NCI-H2029 (cell line): ENCODE measurements around the gene PPP2R5E.

Experiments
- DNase-seq: peaks from one replicate; lab custom pipeline; 2025; lab: John Stamatoyannopoulos, UW

Gene PPP2R5E

GRCh38 chr14:63470962-63471793 is 72.0 kb downstream of the PPP2R5E start:
- DNase-seq = no peak

DNA sequence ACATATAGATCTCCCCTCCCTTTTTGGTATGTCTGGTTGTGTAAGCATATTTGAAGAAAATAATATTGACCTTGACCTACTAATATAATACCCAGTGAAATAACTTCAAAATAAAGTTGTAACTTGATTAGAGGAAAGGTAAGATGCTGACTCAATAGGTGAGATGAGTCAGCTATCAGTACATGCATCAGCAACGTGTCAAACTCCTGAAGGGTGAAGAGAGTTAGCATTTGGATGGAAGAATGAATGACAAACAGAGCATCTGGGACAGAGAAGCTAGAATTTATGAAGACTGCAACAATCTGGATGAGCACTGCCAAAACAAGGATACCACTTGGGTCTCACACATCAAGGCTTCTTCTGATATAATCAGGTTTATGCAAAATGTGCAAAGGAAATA is 74.9 kb downstream of the PPP2R5E start:
- DNase-seq = no peak

DNA sequence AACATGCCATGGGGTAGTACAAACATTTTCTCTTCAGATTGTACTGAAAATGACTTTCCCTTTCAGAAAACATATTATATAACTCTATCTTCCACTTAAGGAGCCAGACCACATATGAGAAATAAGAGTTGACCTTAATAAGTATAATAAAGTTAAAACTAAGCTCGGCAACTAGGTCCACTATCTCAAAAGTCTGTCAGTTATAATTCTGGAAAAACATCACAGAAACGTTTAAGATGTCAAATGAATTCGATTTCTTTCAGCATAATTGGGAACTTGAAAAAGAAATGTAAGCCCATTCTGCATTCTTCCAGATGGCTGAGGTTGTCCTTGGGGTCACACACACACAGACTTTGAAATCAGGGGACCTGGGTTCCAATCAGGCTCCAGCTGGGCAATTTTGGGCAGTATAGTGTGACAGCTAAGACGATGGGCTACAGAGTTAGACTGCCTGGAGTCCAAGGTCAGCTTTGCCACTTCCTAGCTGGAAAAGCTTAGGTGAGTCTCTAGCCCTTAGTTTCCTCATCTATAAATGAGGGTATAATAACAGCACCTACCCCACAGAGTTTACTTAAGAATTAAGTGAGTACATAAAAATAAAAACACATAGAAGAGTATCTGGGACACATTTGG is 75.6 kb downstream of the PPP2R5E start:
- no peak for DNase-seq

DNA sequence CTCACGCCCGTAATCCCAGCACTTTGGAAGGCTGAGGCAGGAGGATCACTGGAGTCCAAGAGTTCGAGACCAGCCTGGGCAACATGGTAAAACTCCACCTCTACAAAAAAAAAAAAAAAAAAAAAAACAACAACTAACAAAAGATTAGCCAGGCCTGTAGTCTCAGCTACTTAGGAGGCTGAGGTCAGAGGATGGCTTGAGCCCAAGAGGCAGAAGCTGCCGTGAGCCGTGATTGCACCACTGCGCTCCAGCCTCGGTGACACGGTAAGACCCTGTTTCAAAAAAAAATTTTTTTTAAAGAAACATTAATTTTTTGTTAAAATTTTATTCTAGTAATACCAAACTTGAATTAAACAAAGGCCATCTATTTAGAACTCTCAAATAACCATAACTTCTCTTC is 77.8 kb downstream of the PPP2R5E start:
- DNase-seq = no peak

GRCh38 chr14:63460680-63461369 is 82.4 kb downstream of the PPP2R5E start:
- no peak for DNase-seq

DNA sequence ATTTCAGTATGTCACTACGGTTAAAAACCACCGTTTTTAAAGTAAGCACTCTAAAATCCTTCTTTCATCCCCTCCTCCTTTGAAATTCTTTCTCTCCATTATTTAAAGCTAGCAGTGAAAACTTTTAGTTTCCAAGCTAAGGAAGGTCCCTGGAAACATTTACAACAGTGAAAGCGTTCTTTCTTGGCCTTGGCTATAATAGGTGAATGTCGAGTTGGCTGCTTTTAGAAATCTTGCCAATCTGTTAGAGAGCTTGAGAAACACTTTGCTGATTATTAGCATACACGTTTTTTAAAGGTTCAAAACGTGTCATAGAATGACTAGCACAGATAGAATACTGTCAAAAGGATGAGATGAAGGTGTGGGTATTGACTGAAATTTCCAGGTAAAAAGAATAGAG is 83.4 kb downstream of the PPP2R5E start:
- DNase-seq = no peak

DNA sequence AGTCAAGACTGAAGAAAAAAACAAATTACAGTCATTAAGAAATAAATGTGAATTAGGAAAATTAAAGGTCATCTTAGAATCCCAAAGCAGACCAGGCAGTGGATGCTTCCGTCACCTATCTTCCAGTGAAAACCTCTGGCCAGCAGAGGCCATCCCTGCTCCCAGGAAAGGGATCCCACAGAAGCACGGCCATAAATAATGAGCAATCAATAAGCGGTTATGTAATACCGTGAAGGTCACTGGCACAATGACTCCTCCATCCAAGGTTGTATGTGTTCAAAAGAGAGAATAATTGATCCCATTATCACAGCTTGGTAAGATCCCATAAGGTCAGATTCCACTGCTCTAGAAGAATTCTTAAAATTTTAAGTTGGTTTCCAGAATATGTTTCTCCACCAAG is 85.7 kb downstream of the PPP2R5E start:
- no peak for DNase-seq

- peak; percentile 27 for DNase-seq
Measured at GRCh38 chr14:63454863-63455622, 88.1 kb downstream of the PPP2R5E start.

- DNase-seq = no peak
Measured at GRCh38 chr14:63454436-63454835, 88.7 kb downstream of the PPP2R5E start.

DNA sequence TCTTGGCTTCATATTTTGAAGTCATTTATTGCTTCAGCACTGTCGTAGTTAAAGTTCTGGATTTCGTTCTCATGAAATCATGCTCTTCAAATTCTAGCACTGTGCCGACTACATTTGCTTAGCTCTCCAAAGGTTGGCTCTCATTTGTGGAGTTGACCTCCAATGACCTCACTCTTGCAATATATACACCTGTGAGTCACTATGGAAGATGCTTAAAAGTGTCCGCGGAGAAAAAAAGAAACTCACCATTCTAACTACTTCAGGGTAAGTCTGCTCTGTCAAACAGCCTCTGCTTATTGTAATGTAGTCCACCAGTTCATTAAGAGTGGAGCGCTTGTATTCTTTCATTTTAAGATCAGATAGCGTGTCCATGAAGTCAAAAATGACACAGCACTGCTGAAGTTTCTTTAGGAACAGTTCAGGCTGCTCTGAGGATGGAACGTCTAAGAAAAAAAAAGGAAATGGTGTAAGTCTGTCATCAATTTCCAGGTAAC is 89.7 kb downstream of the PPP2R5E start:
- no peak for DNase-seq

GRCh38 chr14:63452796-63453195 is 90.4 kb downstream of the PPP2R5E start:
- DNase-seq = no peak

DNA sequence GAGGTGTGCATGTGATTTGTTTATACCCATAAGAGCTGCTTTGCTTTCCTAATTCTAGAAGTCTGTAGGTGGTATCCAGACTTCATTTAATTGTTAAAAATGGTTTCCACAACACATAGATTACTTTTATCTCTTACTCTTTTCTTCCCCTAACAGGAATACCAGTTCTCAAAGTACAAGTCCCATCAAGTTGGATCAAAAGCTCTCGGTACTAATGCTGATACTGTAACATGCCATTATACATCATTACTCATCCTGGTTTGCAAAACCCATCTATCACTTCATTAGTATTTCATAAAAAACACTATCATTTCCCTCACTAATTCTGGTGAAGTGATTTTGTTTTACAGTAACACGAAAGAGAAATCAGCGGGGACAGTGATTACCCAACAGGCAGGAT is 94.3 kb downstream of the PPP2R5E start:
- DNase-seq = no peak

- DNase-seq = no peak
Measured at GRCh38 chr14:63444588-63444987, 98.6 kb downstream of the PPP2R5E start.

DNA sequence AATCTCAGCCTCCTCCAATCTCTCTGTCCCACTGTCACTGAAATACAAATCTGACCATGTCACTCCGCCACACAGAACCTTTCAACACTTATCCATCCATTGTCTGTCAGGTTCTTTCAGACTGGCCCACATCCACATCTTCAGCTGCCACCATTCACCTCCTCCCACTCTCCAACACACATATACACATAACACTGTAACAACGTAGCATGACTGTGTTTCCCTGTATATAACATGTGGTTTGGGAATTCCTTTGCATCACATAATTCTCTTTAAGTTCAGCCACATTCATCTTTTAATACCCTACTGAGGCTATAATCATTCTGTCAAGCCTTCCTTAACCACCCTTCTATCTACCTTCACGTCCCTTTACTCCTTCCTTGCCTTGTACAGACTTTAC is 99.2 kb downstream of the PPP2R5E start:
- no peak for DNase-seq

- DNase-seq = no peak
Measured at GRCh38 chr14:63443361-63443760, 99.8 kb downstream of the PPP2R5E start.

DNA sequence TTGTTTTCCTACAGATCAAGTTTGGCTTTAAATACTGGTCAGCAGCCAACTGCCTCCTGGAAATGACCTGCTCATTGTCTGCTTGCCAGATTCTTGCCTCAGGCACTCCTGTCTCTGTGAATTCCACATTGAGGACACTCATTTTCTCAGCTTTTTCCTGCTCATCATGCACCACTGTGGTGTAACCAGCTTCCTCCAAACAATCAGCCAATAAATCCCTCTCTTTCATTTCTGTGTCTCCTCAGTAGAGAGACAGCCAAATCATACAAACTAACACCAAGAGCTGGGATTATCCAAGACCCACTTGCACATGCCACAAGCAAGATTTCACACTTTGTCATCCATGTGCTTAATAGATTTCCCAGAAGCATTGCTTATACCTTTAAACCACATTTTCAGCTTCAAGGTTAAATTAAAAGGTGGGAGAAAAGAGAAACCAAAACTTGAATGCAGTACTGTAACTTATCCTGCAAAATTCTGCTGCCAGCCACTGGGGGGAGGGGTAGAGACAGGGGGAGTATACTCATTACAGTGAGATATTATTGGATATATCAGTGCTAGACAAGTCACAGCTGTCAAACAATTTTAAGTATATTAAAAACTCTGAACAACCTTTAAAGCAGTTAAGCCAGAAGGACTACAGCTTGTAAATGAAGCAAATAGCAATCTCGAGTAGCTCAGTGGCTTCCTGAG is 105.0 kb downstream of the PPP2R5E start:
- DNase-seq = peak; percentile 53

- DNase-seq = no peak
Measured at GRCh38 chr14:63436286-63437098, 106.7 kb downstream of the PPP2R5E start.

GRCh38 chr14:63435838-63436237 is 107.3 kb downstream of the PPP2R5E start:
- no peak for DNase-seq

DNA sequence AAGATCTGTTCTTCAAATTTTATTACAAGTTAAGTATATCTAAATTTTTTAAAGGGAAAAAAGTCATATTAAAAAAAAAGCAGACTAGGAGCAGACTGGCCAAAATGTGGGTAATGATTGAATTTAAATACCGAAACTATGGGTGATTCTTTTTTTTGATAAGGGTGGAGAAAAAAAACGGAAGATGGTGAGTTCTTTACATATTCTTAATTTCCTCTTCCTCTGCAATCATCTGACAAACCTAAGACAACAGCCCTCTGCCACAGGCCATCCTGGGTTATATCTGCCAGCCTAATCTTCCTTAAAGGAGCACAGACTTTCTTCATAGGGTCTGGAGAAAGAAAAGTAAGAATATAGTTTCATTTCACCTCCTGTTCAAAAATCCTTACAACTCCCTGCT is 108.0 kb downstream of the PPP2R5E start:
- DNase-seq = no peak

GRCh38 chr14:63432888-63433552 is 110.2 kb downstream of the PPP2R5E start:
- no peak for DNase-seq
